NK-92 (cell line): ENCODE data around the gene SNAI3.
"Not testable (repeated sequence)": the region's sequence is repeated elsewhere in the genome, so short reads cannot be mapped to it uniquely, and the experiment has no call there.

Experiments used
- DNase-seq: peaks from one replicate; lab custom pipeline; 2025; ENCODE audit not compliant: unreplicated experiment; lab: John Stamatoyannopoulos, UW

Gene SNAI3

GRCh38 chr16:88671806-88672205, 14.5 kb downstream of the SNAI3 start:
- no peak for DNase-seq

DNA sequence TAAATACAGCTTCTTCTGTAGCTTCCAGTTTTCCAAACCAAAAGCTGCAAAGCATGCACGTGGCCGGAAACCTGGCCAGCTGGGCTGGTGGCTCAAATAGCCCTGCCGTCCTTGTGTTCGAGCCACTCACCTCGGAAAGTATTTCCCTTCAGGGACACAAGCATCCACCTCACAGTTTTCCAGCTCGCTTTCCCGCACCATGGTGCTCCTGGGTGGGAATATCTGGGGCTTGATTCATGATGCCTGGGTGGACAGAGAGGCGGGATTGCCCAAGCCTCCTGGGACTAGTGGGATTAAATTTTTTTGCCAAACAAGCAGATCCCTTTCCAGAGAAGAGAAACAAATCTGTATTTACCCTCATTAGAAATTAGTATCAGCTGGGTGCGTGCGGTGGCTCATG, 16.3 kb downstream of the SNAI3 start:
- no peak for DNase-seq

GRCh38 chr16:88669493-88669892, 16.8 kb downstream of the SNAI3 start:
- not testable (repeated sequence) for DNase-seq

DNA sequence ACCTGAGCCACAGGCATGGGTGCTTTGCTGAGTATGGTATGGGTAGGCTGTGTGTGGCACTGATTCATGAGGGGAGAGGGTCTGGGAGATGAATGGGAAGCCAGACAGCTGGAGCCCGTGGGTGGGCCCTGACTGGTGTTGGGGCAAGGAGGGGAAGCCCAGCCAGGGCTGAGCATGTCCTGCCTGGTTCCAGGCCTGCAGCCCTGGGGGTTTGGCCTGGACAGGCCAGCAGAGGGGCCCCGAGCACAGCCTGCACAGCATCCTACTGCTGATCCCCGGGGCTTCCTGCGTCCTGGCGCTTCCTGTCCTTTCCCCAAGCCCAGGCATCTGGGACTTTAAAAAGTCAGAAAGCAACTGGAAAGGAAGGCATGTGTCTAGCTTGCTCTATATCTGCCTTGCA, 18.8 kb downstream of the SNAI3 start:
- DNase-seq = no peak

DNA sequence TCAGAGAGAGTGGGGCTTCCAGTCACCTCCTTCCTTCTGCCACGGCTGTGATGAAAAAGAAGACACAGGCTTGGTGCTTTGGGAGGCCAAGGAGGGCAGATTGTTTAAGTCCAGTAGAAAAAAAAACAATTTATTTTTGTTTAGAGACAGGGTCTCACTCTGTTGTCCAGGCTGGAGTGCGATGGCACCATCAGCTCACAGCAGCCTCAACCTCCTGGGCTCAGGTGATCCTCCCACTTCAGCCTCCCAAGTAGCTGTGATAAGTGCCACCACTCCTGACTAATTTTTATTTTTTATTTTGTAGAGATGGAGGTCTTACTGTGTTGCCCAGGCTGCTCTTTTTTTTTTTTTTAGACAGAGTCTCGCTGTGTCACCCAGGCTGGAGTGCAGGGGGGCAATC, 20.7 kb downstream of the SNAI3 start:
- no peak for DNase-seq

DNA sequence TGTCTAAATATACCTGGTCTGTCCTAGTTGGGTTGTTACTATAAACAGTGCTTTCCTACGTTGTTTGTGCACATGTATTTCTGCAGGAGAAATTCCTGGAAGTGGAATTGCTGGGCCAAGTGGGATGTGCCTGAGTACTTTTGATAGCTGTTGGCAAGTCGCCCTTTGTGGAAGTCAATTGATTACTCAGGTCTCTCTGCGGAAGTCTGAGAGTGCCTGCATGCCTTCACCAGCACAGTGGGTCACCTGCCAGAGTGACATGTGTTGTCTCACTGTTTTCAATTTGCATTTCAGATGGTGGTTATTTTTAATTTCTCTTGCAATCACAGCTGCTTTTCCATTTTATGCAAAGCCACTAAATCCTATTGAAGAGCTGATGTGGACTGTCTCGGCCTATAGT, 21.2 kb downstream of the SNAI3 start:
- no peak for DNase-seq

GRCh38 chr16:88662843-88663606, 23.3 kb downstream of the SNAI3 start, which contains the start of gene MVD:
Gene MVD, minus strand, starts transcription at chr16:88663091. Its CDS starts 11 bp downstream, at chr16:88663080.
- peak; percentile 83 for DNase-seq

GRCh38 chr16:88662222-88662842, 24.0 kb downstream of the SNAI3 start:
- DNase-seq = no peak

DNA sequence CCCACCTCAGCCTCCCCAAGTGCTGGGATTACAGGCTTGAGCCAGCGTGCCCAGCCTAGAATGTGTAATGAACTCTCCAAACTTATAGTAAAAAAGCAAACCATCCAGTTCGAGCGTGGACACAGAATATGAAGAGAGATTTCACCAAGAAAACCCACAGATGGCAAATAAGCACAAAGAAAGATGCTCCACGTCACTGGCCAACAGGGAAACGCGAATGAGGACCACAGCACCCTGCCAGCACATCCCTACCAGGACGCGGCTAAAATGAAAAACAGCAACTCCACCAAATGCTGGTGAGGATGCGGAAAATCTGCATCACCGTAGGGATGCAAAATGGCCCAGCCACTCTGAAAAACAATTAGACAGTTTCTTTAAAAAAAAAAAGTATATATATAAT, 24.8 kb downstream of the SNAI3 start:
- no peak for DNase-seq

- no peak for DNase-seq
Observed at GRCh38 chr16:88659160-88659559, 27.1 kb downstream of the SNAI3 start.

- DNase-seq = no peak
Observed at GRCh38 chr16:88658714-88659113, 27.6 kb downstream of the SNAI3 start.

DNA sequence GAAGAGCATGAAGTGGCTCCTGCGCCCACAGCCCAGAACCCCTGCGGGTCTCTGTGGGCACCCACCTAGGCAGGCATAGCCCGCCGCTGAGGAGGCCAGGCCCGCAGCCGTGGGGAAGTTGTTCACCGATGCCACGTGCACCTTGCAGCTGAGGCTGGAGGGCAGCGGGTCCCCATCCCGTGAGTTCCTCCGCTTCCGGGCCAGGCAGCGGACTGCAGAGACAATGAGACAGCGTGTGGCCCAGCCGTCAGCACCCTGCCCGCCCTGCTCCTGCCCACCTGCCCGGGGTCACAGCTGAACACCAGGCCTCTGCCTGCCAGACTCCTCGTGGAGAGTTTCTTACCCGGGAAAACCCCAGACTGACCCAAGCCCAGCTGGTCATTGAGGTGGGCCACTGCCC, 28.9 kb downstream of the SNAI3 start:
- no peak for DNase-seq

GRCh38 chr16:88656291-88656980, 29.9 kb downstream of the SNAI3 start:
- no peak for DNase-seq

DNA sequence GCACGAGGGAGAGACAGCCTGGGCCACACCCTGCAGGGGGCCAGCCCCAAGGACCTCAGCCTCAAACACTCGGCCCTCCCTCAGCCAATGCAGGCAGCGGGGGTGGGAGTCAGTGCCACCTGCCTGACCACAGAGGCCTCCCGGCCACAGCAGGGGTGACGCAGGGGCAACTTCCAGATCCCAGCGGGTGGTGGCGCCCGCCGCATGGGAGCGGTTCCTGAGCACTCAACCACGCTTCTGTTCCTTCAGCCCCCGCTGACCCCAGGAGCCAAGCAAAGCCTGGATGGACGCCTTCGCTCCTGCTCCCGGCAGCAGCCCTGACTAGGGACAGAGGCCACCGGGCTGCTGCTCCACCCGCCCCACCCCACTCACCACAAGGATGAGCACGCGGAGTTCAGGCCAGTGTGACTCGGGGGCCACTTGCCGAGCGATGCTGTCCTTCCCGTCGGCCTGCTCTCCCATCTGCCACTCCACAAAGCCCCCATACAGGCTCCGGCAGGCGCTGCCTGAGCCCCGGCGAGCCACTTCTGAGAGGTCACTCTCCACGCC, 30.5 kb downstream of the SNAI3 start:
- no peak for DNase-seq

- no peak for DNase-seq
Observed at GRCh38 chr16:88655053-88655732, 31.1 kb downstream of the SNAI3 start.

DNA sequence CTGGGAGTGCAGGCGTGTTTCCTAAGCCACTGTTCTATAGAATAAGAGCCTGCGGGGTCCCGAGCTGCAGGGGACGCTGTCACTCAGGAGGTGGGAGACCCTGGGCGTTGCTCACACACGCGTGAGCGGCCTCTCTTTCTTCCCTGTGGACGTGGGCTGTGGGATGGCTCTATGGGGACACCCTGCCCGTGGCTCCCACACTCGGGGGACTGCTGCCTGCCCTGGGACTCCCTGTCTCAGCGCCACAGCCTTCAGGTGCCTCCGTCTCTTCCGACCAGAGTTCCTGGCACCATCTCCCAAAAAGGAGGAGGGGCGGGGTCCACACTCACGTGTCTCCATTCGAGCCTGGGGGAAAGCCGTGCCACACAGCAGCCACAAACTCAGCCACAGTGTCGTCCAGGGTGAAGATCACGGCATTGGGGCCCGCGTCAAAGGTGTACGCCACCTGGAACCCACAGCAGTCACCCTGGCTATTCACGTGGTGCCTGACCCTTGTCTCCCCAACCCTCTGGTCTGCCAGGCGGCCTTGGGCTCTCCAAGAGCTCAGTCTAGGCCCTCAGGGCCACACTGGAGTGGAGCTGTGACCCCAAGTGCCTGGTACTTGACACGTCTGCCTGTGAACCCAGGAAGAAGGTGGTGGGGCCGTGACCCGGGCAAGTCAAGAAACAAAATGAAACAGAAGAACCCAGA, 31.8 kb downstream of the SNAI3 start:
- DNase-seq = no peak

- no peak for DNase-seq
Observed at GRCh38 chr16:88653596-88654362, 32.5 kb downstream of the SNAI3 start.

DNA sequence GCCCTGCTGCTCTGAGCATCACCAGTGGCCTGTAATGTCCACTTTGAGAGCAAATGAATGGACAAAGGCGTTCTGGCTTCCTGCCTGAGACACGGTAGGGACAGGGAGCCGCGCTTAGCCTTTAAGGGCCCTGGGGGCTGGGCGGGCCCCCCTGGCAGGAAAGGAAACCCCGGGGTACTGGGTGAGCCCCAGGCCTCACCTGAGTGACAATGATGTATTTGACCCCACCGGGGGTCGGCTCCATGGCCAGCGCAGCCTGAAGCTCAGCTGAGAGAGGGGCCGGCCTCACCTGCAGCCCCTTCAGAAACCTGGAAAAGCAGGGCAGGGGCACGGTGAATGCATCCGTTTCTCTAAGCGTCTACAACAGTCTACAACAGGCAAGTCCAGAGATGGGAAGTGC, 33.2 kb downstream of the SNAI3 start:
- DNase-seq = no peak

DNA sequence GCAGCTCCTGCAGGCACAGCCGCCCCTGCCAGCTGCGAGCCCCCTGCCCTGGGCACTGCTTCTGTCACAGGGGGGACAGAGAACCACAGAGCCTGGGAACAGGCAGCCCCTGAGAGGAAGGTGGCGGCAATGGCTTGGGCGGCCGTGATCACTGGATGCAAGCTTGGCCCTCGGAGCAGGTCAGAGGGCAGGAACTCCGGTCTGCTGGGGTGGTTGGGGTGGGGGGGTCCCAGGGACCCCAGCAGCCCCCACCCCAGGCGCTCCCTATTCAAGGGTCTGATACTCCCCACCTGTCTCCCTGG, 33.6 kb downstream of the SNAI3 start:
- no peak for DNase-seq
